ENCODE data around the gene C9orf152.

- TF ChIP-seq CTCF (IDR thresholded peaks at IDR 0.05) (no peak), EZH2phosphoT487 (IDR thresholded peaks at IDR 0.05) (no peak), EZH2 (IDR thresholded peaks at IDR 0.05) (no peak)
Observed at GRCh38 chr9:110161940-110162339, 46.0 kb downstream of the C9orf152 start.
